ENCODE data around the gene GPATCH2. TPM values are rescaled to one million over a fixed set of nuclear protein-coding genes. Genes with fewer than 3 reads are reported as not detected.
"Not testable (repeated sequence)": the region's sequence is repeated elsewhere in the genome, so short reads cannot be mapped to it uniquely, and the experiment has no call there.

GPATCH2 gene
- total and polyA plus RNA-seq, 11 donors, result 2.3 to 8.5 (median 7.5) TPM

GRCh38 chr1:217585577-217585976, 45.3 kb downstream of the GPATCH2 start:
- no peaks in the 10 kb centered on the region for H3K9me3 ChIP-seq
- intact Hi-C loops (cut with DNase I), result no loop called here
- no peaks in the 10 kb centered on the region for H3K27me3 ChIP-seq
- no peaks in the 10 kb centered on the region for H3K4me1 ChIP-seq
- no peak for TF ChIP-seq CTCF (IDR thresholded peaks at IDR 0.05)
- no peak for TF ChIP-seq POLR2A (IDR thresholded peaks at IDR 0.05)
- H3K27ac ChIP-seq, result no peak overlapping the region
- ATAC-seq (no peak), DNase-seq (no peak)
- WGBS, 4 donors, result 88 to 96% (median 92%) methylated on average over 2 of the region's 2 CpGs
- peaks cover 0 to 20% (median 6%) of the 10 kb centered on the region in 9 donors for H3K36me3 ChIP-seq
- no peak overlapping the region for H3K4me3 ChIP-seq

- H3K36me3 ChIP-seq, result peaks cover 0 to 20% (median 6%) of the 10 kb centered on the region in 9 donors
- intact Hi-C loops (cut with DNase I); H3K9me3 ChIP-seq; ATAC-seq; H3K4me1 ChIP-seq; H3K4me3 ChIP-seq; H3K27me3 ChIP-seq; H3K27ac ChIP-seq; DNase-seq: not testable (repeated sequence)
- 96 to 100% (median 97%) methylated on average over 5 of the region's 5 CpGs for WGBS, 4 donors
Observed at GRCh38 chr1:217584286-217584811, 46.5 kb downstream of the GPATCH2 start.

- Histone ChIP-seq H3K27me3 (no peaks in the 10 kb centered on the region), H3K27ac (no peak overlapping the region), H3K36me3 (peaks cover 0 to 3% (median 0%) of the 10 kb centered on the region in 9 donors), H3K4me3 (no peak overlapping the region), H3K9me3 (no peaks in the 10 kb centered on the region), H3K4me1 (no peaks in the 10 kb centered on the region)
- no peak for DNase-seq
- no peak for ATAC-seq
- TF ChIP-seq POLR2A (IDR thresholded peaks at IDR 0.05) (no peak), CTCF (IDR thresholded peaks at IDR 0.05) (no peak)
- intact Hi-C loops (cut with DNase I), result no loop called here
Observed at GRCh38 chr1:217577336-217577735, 53.6 kb downstream of the GPATCH2 start.

- H3K4me3 ChIP-seq, result no peak overlapping the region
- H3K36me3 ChIP-seq, result no peaks in the 10 kb centered on the region
- intact Hi-C loops (cut with DNase I), result no loop called here
- no peak for ATAC-seq
- TF ChIP-seq POLR2A (IDR thresholded peaks at IDR 0.05), result no peak
- 89 to 97% (median 95%) methylated on average over 6 of the region's 6 CpGs for WGBS, 4 donors
- H3K4me1 ChIP-seq, result no peaks in the 10 kb centered on the region
- H3K27ac ChIP-seq, result no peak overlapping the region
- no peaks in the 10 kb centered on the region for H3K9me3 ChIP-seq
- no peaks in the 10 kb centered on the region for H3K27me3 ChIP-seq
- no peak for DNase-seq
Observed at GRCh38 chr1:217574265-217574949, 56.5 kb downstream of the GPATCH2 start.

- H3K27ac ChIP-seq, result no peak overlapping the region
- TF ChIP-seq POLR2A (IDR thresholded peaks at IDR 0.05) (no peak), CTCF (IDR thresholded peaks at IDR 0.05) (no peak)
- WGBS, 4 donors, result 50 to 82% (median 80%) methylated on average over 2 of the region's 2 CpGs
- H3K9me3 ChIP-seq, result no peaks in the 10 kb centered on the region
- ATAC-seq (no peak), DNase-seq (no peak)
- no peaks in the 10 kb centered on the region for H3K4me1 ChIP-seq
- intact Hi-C loops (cut with DNase I), result no loop called here
- no peaks in the 10 kb centered on the region for H3K27me3 ChIP-seq
- H3K36me3 ChIP-seq, result no peaks in the 10 kb centered on the region
- H3K4me3 ChIP-seq, result no peak overlapping the region
Observed at GRCh38 chr1:217569021-217569420, 61.9 kb downstream of the GPATCH2 start.

Measured in heart left ventricle (tissue), 16 donors.